Measurements from ENCODE around the gene EBP.

EBP gene

GRCh38 chrX:48521353-48522243 is at the start of gene EBP:
Gene EBP, plus strand, starts transcription at chrX:48521808. Its CDS starts 1,964 bp downstream, at chrX:48523772.
- H3K9ac ChIP-seq (ENCODE audit: low read depth in 1 of 2, low read length in 2 of 2) = peak within 1 kb of the TSS; percentile 81 to 86
- peaks cover 0 to 11% of the 10 kb centered on the region in 2 donors for H3K36me3 ChIP-seq (ENCODE audit: control insufficient read depth in 1 of 2, insufficient read depth in 2 of 2, low read length in 2 of 2)
- peak within 1 kb of the TSS; percentile 83 to 93 for H3K4me3 ChIP-seq (ENCODE audit: low read depth in 1 of 2, low read length in 2 of 2)
- peak within 1 kb of the TSS; percentile 54 for H3K27ac ChIP-seq (ENCODE audit: low read depth, low read length)
- H3K27me3 ChIP-seq (ENCODE audit: control insufficient read depth in 1 of 2, insufficient read depth in 2 of 2, low read length in 2 of 2) = no peaks in the 10 kb centered on the region
- H3K4me1 ChIP-seq (ENCODE audit: control insufficient read depth in 1 of 2, insufficient read depth in 2 of 2, low read length in 2 of 2) = peaks cover 3 to 4% of the 10 kb centered on the region in 2 donors
- no peaks in the 10 kb centered on the region for H3K9me3 ChIP-seq (ENCODE audit: control insufficient read depth in 1 of 2, low read length in 2 of 2)

DNA sequence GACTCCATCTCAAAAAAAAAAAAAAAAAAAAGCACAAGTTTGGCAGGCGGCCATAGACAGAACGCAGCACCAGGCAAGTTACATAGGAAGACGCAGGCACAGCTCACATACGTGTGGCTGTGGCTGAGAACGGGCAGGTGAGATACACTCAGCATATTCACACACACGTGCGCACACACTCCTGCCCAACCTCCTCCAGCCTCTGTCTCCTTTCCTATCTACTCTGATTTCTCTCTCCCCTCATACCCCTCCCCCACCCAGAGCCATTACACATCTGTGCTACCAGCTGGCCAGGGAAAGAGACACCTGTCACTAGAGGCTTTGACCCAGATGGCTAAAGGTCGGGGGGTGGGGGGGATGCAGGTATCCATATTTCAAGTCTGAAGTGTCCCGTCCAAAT is 49.4 kb upstream of the EBP start:
- Histone ChIP-seq H3K36me3 (ENCODE audit: control insufficient read depth in 1 of 2, insufficient read depth in 2 of 2, low read length in 2 of 2) (no peaks in the 10 kb centered on the region), H3K9me3 (ENCODE audit: control insufficient read depth in 1 of 2, low read length in 2 of 2) (no peaks in the 10 kb centered on the region), H3K4me3 (ENCODE audit: low read depth in 1 of 2, low read length in 2 of 2) (no peak overlapping the region), H3K4me1 (ENCODE audit: control insufficient read depth in 1 of 2, insufficient read depth in 2 of 2, low read length in 2 of 2) (peaks cover 3 to 24% of the 10 kb centered on the region in 2 donors), H3K27ac (ENCODE audit: low read depth, low read length) (no peak overlapping the region), H3K27me3 (ENCODE audit: control insufficient read depth in 1 of 2, insufficient read depth in 2 of 2, low read length in 2 of 2) (no peaks in the 10 kb centered on the region), H3K9ac (ENCODE audit: low read depth in 1 of 2, low read length in 2 of 2) (no peak overlapping the region)

DNA sequence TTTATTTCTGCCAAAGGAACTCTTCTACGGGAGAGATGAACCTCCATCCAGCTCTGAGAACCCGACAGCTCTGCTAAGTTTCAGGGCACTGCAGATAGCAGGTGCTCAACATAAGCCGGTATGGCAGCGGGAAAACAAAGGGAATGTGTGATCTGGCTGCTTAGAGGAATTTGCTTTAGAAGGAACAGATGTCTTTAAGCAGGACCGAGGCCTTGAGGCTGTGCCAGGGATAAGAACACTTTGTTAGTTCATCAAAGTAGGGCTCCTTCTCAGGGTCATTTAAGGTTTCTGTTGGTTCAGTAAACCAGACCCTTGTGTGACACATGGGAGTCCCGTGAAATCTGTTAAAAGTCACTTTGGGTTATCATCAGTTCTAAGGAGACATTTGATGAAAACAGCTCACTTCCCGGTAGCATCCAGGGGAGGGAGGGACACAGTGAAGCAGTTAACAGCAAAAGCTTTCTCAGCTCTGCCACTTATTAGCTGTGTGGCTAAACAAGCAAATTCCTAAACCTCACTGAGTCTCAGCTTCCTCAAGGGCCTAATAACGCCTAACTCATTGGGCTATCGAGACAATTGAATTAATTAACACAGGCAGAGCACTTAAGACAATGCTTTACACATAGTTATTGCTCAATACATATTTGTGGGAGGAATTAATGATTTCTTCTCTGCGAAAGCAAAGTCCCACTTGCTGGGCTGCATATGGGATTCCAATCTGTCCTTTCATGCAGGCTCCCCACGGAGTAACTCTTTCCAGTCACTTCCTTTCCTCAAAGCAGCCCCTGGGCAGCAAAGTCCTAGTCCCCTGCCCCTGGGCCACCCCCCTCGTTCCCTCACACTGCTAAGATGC is 48.5 kb upstream of the EBP start:
- H3K27me3 ChIP-seq (ENCODE audit: control insufficient read depth in 1 of 2, insufficient read depth in 2 of 2, low read length in 2 of 2) = no peaks in the 10 kb centered on the region
- H3K9ac ChIP-seq (ENCODE audit: low read depth in 1 of 2, low read length in 2 of 2) = no peak overlapping the region
- H3K27ac ChIP-seq (ENCODE audit: low read depth, low read length) = no peak overlapping the region

GRCh38 chrX:48473704-48473990 is 48.0 kb upstream of the EBP start:
- H3K4me3 ChIP-seq (ENCODE audit: low read depth in 1 of 2, low read length in 2 of 2) = no peak overlapping the region

More for the DNA sequence above, 48.5 kb upstream of the EBP start:
- H3K9me3 ChIP-seq (ENCODE audit: control insufficient read depth in 1 of 2, low read length in 2 of 2) = no peaks in the 10 kb centered on the region
- peaks cover 3 to 20% of the 10 kb centered on the region in 2 donors for H3K4me1 ChIP-seq (ENCODE audit: control insufficient read depth in 1 of 2, insufficient read depth in 2 of 2, low read length in 2 of 2)
- no peaks in the 10 kb centered on the region for H3K36me3 ChIP-seq (ENCODE audit: control insufficient read depth in 1 of 2, insufficient read depth in 2 of 2, low read length in 2 of 2)
- H3K4me3 ChIP-seq (ENCODE audit: low read depth in 1 of 2, low read length in 2 of 2) = no peak overlapping the region

GRCh38 chrX:48474127-48474526 is 47.5 kb upstream of the EBP start:
- H3K27me3 ChIP-seq (ENCODE audit: control insufficient read depth in 1 of 2, insufficient read depth in 2 of 2, low read length in 2 of 2) = no peaks in the 10 kb centered on the region
- no peaks in the 10 kb centered on the region for H3K9me3 ChIP-seq (ENCODE audit: control insufficient read depth in 1 of 2, low read length in 2 of 2)
- peaks cover 3 to 20% of the 10 kb centered on the region in 2 donors for H3K4me1 ChIP-seq (ENCODE audit: control insufficient read depth in 1 of 2, insufficient read depth in 2 of 2, low read length in 2 of 2)
- no peak overlapping the region for H3K9ac ChIP-seq (ENCODE audit: low read depth in 1 of 2, low read length in 2 of 2)
- no peaks in the 10 kb centered on the region for H3K36me3 ChIP-seq (ENCODE audit: control insufficient read depth in 1 of 2, insufficient read depth in 2 of 2, low read length in 2 of 2)
- no peak overlapping the region for H3K27ac ChIP-seq (ENCODE audit: low read depth, low read length)
- H3K4me3 ChIP-seq (ENCODE audit: low read depth in 1 of 2, low read length in 2 of 2) = no peak overlapping the region

More at GRCh38 chrX:48473704-48473990, 48.0 kb upstream of the EBP start:
- Histone ChIP-seq H3K4me1 (ENCODE audit: control insufficient read depth in 1 of 2, insufficient read depth in 2 of 2, low read length in 2 of 2) (peaks cover 3 to 20% of the 10 kb centered on the region in 2 donors), H3K27me3 (ENCODE audit: control insufficient read depth in 1 of 2, insufficient read depth in 2 of 2, low read length in 2 of 2) (no peaks in the 10 kb centered on the region), H3K27ac (ENCODE audit: low read depth, low read length) (no peak overlapping the region), H3K36me3 (ENCODE audit: control insufficient read depth in 1 of 2, insufficient read depth in 2 of 2, low read length in 2 of 2) (no peaks in the 10 kb centered on the region), H3K9me3 (ENCODE audit: control insufficient read depth in 1 of 2, low read length in 2 of 2) (no peaks in the 10 kb centered on the region), H3K9ac (ENCODE audit: low read depth in 1 of 2, low read length in 2 of 2) (no peak overlapping the region)

GRCh38 chrX:48474581-48474980 is 47.0 kb upstream of the EBP start:
- no peaks in the 10 kb centered on the region for H3K36me3 ChIP-seq (ENCODE audit: control insufficient read depth in 1 of 2, insufficient read depth in 2 of 2, low read length in 2 of 2)
- no peaks in the 10 kb centered on the region for H3K27me3 ChIP-seq (ENCODE audit: control insufficient read depth in 1 of 2, insufficient read depth in 2 of 2, low read length in 2 of 2)
- no peak overlapping the region for H3K4me3 ChIP-seq (ENCODE audit: low read depth in 1 of 2, low read length in 2 of 2)
- no peaks in the 10 kb centered on the region for H3K9me3 ChIP-seq (ENCODE audit: control insufficient read depth in 1 of 2, low read length in 2 of 2)
- no peak overlapping the region for H3K27ac ChIP-seq (ENCODE audit: low read depth, low read length)
- H3K9ac ChIP-seq (ENCODE audit: low read depth in 1 of 2, low read length in 2 of 2) = no peak overlapping the region
- H3K4me1 ChIP-seq (ENCODE audit: control insufficient read depth in 1 of 2, insufficient read depth in 2 of 2, low read length in 2 of 2) = peaks cover 3 to 18% of the 10 kb centered on the region in 2 donors

DNA sequence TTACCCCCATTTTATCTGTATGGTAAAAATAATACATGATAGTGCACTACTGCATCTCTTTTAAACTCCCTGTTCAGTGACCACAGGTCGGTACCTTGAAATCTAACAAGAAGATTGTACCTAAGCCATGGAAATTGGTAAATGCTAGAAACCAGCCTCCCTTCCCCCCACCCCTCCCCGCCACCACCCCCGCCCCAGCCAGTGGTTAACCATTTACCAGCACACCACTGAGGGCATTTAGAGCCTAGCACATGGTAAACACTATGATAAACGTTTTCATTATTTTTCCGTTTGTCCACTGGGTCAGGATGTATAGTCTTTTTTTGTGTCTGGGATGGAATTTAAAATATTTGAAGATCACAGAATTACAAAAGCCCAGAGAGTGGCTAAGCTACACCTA is 46.3 kb upstream of the EBP start:
- Histone ChIP-seq H3K4me1 (ENCODE audit: control insufficient read depth in 1 of 2, insufficient read depth in 2 of 2, low read length in 2 of 2) (peaks cover 3 to 14% of the 10 kb centered on the region in 2 donors), H3K27me3 (ENCODE audit: control insufficient read depth in 1 of 2, insufficient read depth in 2 of 2, low read length in 2 of 2) (no peaks in the 10 kb centered on the region), H3K36me3 (ENCODE audit: control insufficient read depth in 1 of 2, insufficient read depth in 2 of 2, low read length in 2 of 2) (no peaks in the 10 kb centered on the region), H3K9ac (ENCODE audit: low read depth in 1 of 2, low read length in 2 of 2) (peak overlapping the region; percentile 32 to 83), H3K4me3 (ENCODE audit: low read depth in 1 of 2, low read length in 2 of 2) (peak overlapping the region; percentile 81 to 83), H3K9me3 (ENCODE audit: control insufficient read depth in 1 of 2, low read length in 2 of 2) (no peaks in the 10 kb centered on the region), H3K27ac (ENCODE audit: low read depth, low read length) (no peak overlapping the region)

DNA sequence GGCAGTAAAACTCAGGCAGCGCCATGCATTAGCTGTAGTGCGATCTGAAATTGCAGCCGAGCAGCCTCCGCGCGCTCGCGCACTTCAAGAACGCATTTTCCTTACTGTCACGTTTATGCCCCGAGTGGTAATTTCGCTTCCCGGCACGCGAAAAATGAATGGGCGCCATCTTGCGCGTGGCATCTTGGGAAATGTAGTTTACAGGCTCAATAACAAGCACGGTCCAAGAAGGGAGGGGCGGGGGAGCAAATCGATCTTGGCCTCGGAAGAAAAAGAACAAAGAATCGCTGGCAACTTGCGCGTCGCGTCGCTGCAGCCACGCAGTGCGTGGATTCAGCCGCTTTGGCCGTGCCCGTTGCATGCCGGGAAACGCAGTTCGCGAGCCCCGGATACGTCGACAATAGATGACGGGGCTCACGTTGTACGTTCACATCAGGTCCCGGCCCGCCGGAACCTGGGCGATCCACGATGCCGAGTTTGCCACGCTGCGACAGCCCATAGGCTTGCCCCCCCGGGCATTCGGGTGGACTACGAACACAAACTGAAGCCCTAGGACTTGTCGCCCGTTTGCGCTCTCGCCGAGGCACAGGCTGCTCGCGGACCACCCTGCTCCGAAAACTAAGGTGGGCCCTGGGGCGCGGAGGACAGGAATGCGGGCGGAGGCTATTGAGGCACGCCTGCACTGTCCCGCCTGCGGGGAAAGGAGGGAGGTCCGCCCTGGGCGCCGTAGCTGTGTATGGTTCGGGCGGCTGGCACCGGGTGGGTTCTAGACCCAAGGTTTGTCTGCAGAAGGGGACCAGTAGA is 45.6 kb upstream of the EBP start, which contains the start of gene FTSJ1:
Gene FTSJ1 (plus strand): TSS at position 426 of the 804 bp plus-strand sequence. CDS start 1,849 bp downstream, outside the sequence.
- H3K4me1 ChIP-seq (ENCODE audit: control insufficient read depth in 1 of 2, insufficient read depth in 2 of 2, low read length in 2 of 2) = peaks cover 3 to 14% of the 10 kb centered on the region in 2 donors
- peak within 1 kb of the TSS; percentile 81 to 83 for H3K4me3 ChIP-seq (ENCODE audit: low read depth in 1 of 2, low read length in 2 of 2)
- H3K27me3 ChIP-seq (ENCODE audit: control insufficient read depth in 1 of 2, insufficient read depth in 2 of 2, low read length in 2 of 2) = no peaks in the 10 kb centered on the region
- peak within 1 kb of the TSS; percentile 77 to 83 for H3K9ac ChIP-seq (ENCODE audit: low read depth in 1 of 2, low read length in 2 of 2)
- no peaks in the 10 kb centered on the region for H3K9me3 ChIP-seq (ENCODE audit: control insufficient read depth in 1 of 2, low read length in 2 of 2)
- H3K27ac ChIP-seq (ENCODE audit: low read depth, low read length) = peak within 1 kb of the TSS; percentile 32
- peaks cover 3% of the 10 kb centered on the region in 2 donors for H3K36me3 ChIP-seq (ENCODE audit: control insufficient read depth in 1 of 2, insufficient read depth in 2 of 2, low read length in 2 of 2)

GRCh38 chrX:48476919-48477318 is 44.7 kb upstream of the EBP start:
- no peak overlapping the region for H3K27ac ChIP-seq (ENCODE audit: low read depth, low read length)
- H3K4me1 ChIP-seq (ENCODE audit: control insufficient read depth in 1 of 2, insufficient read depth in 2 of 2, low read length in 2 of 2) = peaks cover 3 to 14% of the 10 kb centered on the region in 2 donors
- H3K4me3 ChIP-seq (ENCODE audit: low read depth in 1 of 2, low read length in 2 of 2) = peak overlapping the region; percentile 81 to 83
- H3K9ac ChIP-seq (ENCODE audit: low read depth in 1 of 2, low read length in 2 of 2) = peak overlapping the region; percentile 77 to 83
- peaks cover 9 to 11% of the 10 kb centered on the region in 2 donors for H3K36me3 ChIP-seq (ENCODE audit: control insufficient read depth in 1 of 2, insufficient read depth in 2 of 2, low read length in 2 of 2)
- no peaks in the 10 kb centered on the region for H3K27me3 ChIP-seq (ENCODE audit: control insufficient read depth in 1 of 2, insufficient read depth in 2 of 2, low read length in 2 of 2)
- no peaks in the 10 kb centered on the region for H3K9me3 ChIP-seq (ENCODE audit: control insufficient read depth in 1 of 2, low read length in 2 of 2)

All from duodenal mucosa (tissue), 2 donors.